Sigmoid colon (tissue), 4 donors: Measurements from ENCODE around the gene HELZ2.

Experiments used
- POLR2A ChIP-seq, 2 donors: fragments of 450-650 bp; IDR thresholded peaks; one replicate each; pipeline ENCODE4 v1.6.1; 2016; ENCODE audit warnings: antibody characterized with exemption in 2 of 2, mild to moderate bottlenecking in 2 of 2, moderate library complexity in 2 of 2
- POLR2AphosphoS5 ChIP-seq, 4 donors: sonication (generic); formaldehyde crosslinking; IDR thresholded peaks; one replicate each; pipeline ENCODE4 v1.6.1; 2017; ENCODE audit warnings: antibody characterized with exemption in 4 of 4
- TF ChIP-seq, protein P1 (sequence below), 4 experiments: fragments of 450-650 bp in 3 of 4; fragments of 200-600 bp in 1 of 4; IDR thresholded peaks; one replicate each; pipeline ENCODE4 v1.5.1; 2016 to 2019; ENCODE audit warnings: antibody characterized with exemption in 4 of 4, mild to moderate bottlenecking in 3 of 4, moderate library complexity in 2 of 4

DNA sequence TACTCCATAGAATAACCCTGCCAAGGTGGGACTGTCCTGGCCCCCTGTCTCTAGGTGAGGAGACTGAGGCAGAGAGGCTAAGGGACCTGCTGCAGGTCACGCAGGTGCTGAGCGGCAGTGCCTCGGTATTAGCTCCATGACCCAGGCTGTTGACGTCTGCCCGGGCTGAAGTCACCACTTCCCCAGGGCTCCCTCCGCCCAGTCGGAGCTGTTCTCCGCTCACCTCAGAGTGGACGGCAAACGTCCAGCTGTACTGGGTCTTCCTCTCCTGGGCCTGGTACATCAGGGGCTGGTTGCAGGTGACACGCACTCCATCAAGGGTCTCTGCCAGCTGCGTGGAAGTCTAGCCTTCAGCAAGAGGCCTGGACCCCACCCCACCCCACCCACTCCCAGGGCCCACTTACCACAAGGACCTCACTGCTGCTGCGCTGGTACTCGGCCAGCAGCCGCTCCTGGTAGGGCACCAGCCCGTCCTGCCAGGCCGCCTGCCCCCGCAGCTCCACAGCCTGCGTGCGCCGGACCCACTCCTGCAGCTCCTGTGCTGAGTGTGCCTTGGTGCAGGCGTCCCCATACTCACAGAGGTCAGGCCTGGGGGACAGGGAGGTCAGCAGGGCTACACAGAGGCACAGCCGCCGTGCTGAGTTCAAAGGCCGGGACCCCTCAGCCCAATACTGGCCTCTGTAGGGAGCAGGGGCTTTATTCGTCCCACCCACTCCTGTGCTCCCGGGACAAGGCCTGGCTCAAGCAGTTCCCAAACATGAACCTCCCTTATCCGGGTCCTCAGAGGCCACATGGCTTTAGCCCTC, 3.6 kb downstream of the HELZ2 start:
- TF ChIP-seq, protein P1, sequence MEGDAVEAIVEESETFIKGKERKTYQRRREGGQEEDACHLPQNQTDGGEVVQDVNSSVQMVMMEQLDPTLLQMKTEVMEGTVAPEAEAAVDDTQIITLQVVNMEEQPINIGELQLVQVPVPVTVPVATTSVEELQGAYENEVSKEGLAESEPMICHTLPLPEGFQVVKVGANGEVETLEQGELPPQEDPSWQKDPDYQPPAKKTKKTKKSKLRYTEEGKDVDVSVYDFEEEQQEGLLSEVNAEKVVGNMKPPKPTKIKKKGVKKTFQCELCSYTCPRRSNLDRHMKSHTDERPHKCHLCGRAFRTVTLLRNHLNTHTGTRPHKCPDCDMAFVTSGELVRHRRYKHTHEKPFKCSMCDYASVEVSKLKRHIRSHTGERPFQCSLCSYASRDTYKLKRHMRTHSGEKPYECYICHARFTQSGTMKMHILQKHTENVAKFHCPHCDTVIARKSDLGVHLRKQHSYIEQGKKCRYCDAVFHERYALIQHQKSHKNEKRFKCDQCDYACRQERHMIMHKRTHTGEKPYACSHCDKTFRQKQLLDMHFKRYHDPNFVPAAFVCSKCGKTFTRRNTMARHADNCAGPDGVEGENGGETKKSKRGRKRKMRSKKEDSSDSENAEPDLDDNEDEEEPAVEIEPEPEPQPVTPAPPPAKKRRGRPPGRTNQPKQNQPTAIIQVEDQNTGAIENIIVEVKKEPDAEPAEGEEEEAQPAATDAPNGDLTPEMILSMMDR (IDR thresholded peaks at IDR 0.05), result no peak
- no peak for TF ChIP-seq POLR2A (IDR thresholded peaks at IDR 0.05)
- no peak for TF ChIP-seq POLR2AphosphoS5 (IDR thresholded peaks at IDR 0.05)
